ENCODE measurements around the gene CARD6.
A peak's percentile ranks its signal among the peaks of the same experiment; 100 is the strongest.
"Not testable (repeated sequence)": the region's sequence is repeated elsewhere in the genome, so short reads cannot be mapped to it uniquely, and the experiment has no call there.

The CARD6 gene

GRCh38 chr5:40877371-40877988 lies 36.3 kb downstream of the CARD6 start:
- DNase-seq, result no peak

GRCh38 chr5:40879163-40879942 lies 38.2 kb downstream of the CARD6 start:
- peak; percentile 31 for DNase-seq

- no peak for DNase-seq
Observed at GRCh38 chr5:40882291-40882690, 41.1 kb downstream of the CARD6 start.

GRCh38 chr5:40883051-40883450 lies 41.9 kb downstream of the CARD6 start:
- DNase-seq, result not testable (repeated sequence)

- peak; percentile 25 for DNase-seq
Observed at GRCh38 chr5:40895440-40896425, 54.6 kb downstream of the CARD6 start.

GRCh38 chr5:40904205-40904993 lies 63.2 kb downstream of the CARD6 start:
- DNase-seq, result peak; percentile 84

GRCh38 chr5:40904994-40905306 lies 63.8 kb downstream of the CARD6 start:
- DNase-seq, result no peak

- DNase-seq, result peak; percentile 30
Observed at GRCh38 chr5:40906351-40906751, 65.2 kb downstream of the CARD6 start.

- DNase-seq, result peak; percentile 3
Observed at GRCh38 chr5:40909264-40909663, 68.1 kb downstream of the CARD6 start, which contains the start of gene C7. TSS of gene C7 (plus strand) at chr5:40909497. CDS start at chr5:40909611, 114 bp downstream.

GRCh38 chr5:40909723-40910122 lies 68.6 kb downstream of the CARD6 start:
- DNase-seq, result no peak

Data from NCI-H69 (cell line).